ENCODE results near the gene HHIP.

DNA sequence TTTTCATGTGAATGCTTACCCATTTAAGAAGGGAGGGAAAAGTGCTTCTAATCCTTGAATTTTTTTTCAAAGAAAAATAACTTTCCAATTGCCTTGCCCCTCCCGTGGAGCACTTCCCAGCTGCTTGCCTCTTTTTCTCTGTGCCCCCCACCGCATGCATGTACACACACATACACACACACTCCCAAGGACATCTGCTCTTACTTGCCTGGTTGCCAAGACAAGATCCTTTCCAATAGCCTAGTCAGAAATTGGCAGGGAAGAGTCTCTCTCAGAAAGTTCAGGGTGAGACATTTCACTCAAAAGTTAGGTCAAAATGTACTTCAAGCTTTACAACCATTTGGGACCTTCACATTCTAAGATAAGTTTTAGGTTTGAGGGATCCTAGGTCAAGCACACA, 10.9 kb downstream of the HHIP start:
- TF ChIP-seq, protein P1, sequence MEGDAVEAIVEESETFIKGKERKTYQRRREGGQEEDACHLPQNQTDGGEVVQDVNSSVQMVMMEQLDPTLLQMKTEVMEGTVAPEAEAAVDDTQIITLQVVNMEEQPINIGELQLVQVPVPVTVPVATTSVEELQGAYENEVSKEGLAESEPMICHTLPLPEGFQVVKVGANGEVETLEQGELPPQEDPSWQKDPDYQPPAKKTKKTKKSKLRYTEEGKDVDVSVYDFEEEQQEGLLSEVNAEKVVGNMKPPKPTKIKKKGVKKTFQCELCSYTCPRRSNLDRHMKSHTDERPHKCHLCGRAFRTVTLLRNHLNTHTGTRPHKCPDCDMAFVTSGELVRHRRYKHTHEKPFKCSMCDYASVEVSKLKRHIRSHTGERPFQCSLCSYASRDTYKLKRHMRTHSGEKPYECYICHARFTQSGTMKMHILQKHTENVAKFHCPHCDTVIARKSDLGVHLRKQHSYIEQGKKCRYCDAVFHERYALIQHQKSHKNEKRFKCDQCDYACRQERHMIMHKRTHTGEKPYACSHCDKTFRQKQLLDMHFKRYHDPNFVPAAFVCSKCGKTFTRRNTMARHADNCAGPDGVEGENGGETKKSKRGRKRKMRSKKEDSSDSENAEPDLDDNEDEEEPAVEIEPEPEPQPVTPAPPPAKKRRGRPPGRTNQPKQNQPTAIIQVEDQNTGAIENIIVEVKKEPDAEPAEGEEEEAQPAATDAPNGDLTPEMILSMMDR (IDR thresholded peaks at IDR 0.05) = no peak
- TF ChIP-seq POLR2A (IDR thresholded peaks at IDR 0.05) = no peak
